ENCODE measurements around the gene HMGB3.

GRCh38 chrX:151000861-151001331 lies 17.8 kb downstream of the HMGB3 start:
- TF ChIP-seq CTCF (IDR thresholded peaks at IDR 0.05): no peak
- TF ChIP-seq POLR2AphosphoS5 (IDR thresholded peaks at IDR 0.05): no peak
- TF ChIP-seq EP300 (IDR thresholded peaks at IDR 0.05): no peak
- TF ChIP-seq POLR2A (IDR thresholded peaks at IDR 0.05): no peak
